COLO829 (cell line): ENCODE results near the gene AKAP3.

Experiments
- DNase-seq: peaks from one replicate; pipeline ENCODE4 v3.0.0; 2012; ENCODE audit warnings: low spot score

AKAP3 gene

DNA sequence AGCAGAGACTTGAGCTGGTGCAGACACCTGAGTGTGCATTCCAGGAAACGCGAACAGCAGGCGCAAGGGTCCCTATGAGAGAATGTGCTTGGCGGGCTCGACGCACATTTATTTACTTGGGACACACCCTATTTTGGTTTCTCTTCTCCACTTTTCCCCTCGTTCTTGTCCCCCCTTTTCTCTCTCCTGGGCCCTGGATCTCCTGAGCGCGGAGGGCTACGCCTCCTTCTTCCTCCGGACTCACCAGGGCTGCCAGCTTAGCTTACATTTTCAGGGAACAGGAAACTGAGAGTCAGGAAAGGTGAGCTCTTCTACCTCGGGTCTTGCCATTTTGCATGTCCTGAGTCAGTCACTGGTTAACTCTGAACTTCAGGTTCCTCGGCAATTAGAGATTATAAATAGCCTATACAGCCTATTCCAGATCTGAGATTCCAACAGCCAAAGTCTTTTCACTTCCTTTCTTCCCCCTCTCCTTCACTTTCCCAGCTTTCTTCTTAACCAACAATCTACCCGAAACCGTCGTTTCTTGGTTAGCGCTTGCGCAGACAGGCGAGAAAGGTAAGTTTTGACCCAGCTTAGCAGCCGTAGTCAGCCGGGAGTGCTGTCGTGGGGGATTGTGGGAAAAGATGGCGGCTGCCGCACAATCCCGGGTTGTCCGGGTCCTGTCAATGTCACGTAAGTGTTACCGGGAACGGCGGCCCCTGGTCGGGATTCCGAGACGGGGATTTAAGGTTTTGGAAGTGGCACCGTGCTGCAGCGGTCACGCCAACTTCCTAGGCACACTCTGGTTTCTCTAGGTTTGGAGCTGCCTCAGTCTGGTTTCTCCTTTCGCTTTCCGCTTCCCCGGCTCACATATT lies at the start of gene AKAP3, which contains the start of gene NDUFA9:
TSS of gene AKAP3 (minus strand) at position 551 of the 857 bp plus-strand sequence. CDS start 10,855 bp downstream, outside the sequence.
TSS of gene NDUFA9 (plus strand) at position 614 of the 857 bp plus-strand sequence. CDS start at position 627, 13 bp downstream.
- DNase-seq = peak; percentile 79

- no peak for DNase-seq
Measured at GRCh38 chr12:4690760-4691159, 41.9 kb upstream of the AKAP3 start.

DNA sequence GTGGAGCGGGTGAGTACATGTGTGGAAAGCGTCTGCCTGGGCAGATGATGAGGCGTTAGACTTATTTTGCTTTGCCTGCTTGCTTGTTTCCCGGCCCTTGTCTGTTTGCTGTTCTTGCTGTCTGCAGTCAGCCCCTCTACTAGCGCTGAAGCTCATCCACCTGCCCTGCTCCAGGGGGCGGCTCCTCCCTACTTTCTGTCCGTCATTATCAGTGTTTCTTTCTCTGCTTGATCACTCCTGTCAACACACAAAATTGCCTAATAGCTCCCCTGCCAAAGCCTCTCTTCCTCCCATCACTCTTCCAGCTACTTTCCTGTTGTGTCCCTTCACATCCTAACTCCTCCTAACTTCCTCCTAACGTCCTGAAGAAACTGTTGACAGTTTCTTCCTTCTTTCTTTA lies 36.5 kb upstream of the AKAP3 start:
- DNase-seq = no peak

DNA sequence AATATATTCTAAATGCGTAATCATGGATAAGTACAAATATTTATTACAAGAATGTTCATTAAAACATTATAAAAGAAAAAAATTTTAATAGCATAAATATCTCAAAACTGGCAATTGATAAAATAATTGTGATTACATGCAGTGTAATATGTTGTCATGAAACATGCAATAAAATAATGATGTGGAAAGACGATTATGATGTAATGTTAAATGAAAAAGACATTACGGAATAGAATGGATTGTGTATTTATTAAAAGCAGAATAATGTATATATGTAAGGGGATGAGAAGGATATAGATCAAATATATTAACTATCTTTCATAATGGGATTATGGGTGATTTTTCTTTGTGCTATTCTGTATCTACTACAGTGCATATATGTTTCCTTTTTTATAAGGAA lies 32.9 kb upstream of the AKAP3 start:
- no peak for DNase-seq

DNA sequence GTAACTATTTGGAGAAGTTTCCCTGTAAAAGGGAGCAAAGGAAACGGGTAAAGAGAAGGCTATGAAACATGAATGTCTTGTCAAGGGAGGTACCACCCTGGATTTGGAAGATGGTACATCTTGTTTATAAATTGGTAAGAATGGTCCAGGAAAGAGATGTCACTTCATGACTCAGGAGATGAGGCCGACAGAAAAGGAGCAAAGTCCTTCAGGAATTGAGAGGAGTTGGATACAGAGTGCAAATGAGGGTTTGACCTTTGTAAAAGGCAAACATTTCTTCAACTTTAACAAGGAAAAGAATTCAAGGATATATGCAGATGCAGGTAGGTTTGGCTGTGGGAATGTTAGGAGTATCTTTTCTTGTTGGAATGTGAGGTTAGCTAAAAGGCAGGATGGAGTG lies 30.9 kb upstream of the AKAP3 start:
- DNase-seq = no peak

- no peak for DNase-seq
Measured at GRCh38 chr12:4665236-4665635, 16.4 kb upstream of the AKAP3 start.

GRCh38 chr12:4663971-4664505 lies 15.2 kb upstream of the AKAP3 start:
- DNase-seq = no peak

DNA sequence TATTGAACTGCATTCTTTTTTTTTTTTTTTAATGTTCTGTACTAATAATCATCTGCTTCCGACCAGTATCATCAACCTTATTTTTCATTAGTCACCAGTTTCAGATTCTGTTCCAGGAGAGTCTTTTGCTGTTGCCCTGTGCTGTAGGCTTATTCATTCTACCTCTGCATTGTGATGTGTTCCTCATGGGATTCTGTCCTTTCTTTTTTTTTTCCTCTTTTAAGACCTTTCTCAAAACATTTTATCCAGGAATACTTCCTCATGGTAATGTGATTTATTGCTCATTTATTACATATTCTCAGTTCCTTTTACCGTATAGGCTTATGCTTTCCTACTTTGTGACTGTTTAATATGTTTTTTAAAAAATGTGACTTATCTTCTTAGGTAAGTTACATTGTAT lies 4.8 kb upstream of the AKAP3 start:
- no peak for DNase-seq

- no peak for DNase-seq
Measured at GRCh38 chr12:4653257-4653656, 4.4 kb upstream of the AKAP3 start.

DNA sequence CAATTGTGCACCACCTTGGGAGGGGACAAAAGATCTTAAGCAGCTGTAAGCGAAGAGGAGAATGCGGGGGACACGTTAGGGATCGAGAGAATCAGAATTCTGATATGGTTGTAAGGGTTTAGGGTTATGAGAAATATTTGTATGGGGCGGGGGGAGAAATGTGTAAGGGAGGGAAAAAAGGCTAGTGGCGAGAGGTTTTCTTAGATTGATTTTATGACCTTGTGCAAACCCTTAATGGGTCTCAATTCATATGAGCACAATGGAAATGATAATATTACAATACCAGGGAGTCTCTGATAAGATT lies 459 bp upstream of the AKAP3 start:
- no peak for DNase-seq

DNA sequence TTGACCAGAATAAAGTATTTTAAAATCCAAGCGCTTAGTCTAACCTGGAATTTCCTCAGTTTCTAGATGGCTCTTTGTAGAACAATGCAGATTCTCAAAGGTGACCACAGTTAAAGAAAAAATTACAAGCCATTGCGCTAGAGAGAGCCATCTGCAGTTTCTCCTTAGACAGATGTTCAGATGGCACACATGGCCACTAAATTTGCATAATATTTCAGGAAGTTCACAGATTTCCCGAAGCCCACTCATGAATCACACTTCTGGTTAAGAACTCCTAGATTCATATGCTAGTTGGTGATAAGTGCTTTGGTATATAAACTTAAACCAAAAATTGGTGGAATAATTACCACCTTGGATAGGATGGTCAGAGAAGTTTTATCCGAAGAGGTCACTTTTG lies 749 bp downstream of the AKAP3 start:
- no peak for DNase-seq

- DNase-seq = no peak
Measured at GRCh38 chr12:4645023-4645422, 3.8 kb downstream of the AKAP3 start.

- DNase-seq = no peak
Measured at GRCh38 chr12:4643747-4644146, 5.1 kb downstream of the AKAP3 start.

GRCh38 chr12:4630262-4630661 lies 18.6 kb downstream of the AKAP3 start:
- no peak for DNase-seq

DNA sequence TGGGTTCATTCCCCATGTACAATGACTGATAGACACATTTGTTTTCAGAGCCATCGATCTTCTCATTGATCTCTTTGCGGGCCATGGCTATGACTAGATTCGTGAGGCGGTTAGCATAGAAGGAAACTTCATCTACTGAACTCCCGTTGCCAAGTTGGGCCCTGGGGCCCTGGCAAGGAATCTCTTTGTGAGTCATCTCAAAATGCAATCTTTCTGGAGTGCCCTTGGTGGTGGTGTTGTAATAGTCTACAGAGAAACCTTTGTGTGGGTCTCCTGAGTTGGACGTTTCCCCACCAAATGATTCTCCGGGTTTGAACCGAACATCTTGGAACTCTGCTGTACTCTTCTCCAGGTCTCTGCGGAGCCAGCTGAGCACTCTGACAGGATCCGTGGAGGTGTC lies 20.4 kb downstream of the AKAP3 start:
- peak; percentile 71 for DNase-seq

DNA sequence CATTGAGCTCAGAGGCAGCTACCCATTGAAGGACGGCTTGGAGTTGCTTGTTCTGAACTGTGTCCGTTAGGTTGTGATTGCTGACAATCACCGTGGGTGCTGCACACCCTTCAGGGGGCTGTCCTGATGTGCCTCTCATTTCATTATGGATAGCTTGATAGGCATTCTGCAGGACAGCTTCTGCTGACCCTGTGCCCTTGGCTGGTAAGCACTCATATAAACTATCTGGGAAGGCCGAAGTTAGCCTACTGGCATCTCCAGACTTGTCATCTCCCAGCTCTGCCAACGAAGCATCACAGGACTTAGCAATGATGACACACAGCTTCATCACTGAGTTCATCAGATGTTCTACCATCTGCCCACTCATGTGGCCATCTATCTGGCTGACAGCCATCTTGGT lies 22.3 kb downstream of the AKAP3 start:
- no peak for DNase-seq

- no peak for DNase-seq
Measured at GRCh38 chr12:4621511-4621910, 27.3 kb downstream of the AKAP3 start.

DNA sequence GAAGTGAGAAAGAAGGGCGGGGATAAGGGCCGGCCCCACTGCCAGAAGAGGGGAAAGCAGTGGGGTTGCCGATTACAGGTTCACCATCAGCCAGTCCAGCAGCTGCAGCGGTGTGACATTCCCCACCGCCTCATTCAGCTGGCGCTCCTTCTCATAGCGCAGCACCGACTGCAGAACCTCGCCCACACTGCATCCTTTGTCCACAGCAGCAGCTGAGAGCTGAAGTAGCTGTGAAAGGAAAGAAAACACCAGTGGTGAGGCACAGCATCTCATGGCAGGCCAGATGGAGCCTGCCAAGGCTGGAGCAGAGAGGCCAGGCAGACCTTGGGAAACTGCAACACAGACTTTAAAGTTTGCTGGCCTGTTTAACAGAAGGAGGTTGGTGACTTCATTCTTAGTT lies 33.2 kb downstream of the AKAP3 start:
- no peak for DNase-seq

DNA sequence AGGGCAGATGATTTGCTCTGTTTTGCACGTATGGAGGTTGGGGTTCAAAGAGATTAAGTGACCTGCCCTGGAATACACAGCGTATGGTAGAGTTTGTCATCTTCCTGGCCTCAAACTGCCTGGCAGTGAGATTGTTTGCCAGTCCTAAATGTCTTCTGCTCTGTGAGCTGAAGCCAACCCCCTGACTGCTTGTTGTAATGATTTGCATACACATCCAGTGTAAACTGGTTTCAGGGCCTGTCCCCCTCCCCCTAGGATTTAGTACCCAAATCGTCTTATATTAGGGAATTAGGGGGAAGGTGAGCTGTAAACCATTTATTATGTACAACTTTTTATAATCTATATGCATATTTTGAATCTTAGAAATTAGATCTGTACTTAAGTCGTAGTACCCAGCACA lies 38.4 kb downstream of the AKAP3 start:
- no peak for DNase-seq

DNA sequence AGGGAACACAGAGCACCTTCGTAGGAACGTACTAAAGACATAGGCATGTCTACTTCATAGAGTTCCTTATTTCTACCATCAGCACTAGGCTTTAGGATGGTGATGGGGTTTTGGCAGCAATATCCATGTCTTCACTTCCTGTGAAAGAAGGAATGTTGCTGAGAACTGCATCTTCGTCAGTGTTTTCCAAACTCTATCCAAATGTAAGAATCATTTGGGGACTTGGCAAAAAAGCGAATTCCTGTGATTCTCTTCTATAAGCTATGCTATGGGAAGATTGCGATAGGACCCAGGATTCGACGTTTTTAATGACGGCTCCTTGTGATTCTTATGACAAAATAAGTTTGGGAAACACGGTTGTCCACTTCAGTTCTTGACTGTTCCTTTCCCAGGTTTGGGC lies 39.8 kb downstream of the AKAP3 start:
- DNase-seq = no peak

DNA sequence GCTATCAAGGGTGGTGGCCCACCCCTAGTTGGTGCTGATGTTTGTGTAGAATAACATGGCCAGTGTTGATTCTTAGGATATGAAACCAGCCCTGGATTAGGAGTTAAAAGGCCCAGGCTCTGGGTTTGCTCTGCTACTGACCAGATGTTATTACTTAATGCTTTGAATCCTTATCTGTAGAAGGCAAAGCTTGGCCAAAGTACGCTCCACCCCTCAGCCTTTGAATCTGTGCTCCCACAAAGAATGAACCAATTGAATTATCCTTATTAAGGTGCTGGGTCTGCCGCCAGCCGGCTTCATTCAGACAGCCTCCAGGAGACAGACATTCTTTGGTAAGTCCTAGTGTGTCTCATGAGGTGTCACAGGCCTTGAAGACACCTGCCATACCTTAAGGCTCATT lies 41.8 kb downstream of the AKAP3 start:
- no peak for DNase-seq

DNA sequence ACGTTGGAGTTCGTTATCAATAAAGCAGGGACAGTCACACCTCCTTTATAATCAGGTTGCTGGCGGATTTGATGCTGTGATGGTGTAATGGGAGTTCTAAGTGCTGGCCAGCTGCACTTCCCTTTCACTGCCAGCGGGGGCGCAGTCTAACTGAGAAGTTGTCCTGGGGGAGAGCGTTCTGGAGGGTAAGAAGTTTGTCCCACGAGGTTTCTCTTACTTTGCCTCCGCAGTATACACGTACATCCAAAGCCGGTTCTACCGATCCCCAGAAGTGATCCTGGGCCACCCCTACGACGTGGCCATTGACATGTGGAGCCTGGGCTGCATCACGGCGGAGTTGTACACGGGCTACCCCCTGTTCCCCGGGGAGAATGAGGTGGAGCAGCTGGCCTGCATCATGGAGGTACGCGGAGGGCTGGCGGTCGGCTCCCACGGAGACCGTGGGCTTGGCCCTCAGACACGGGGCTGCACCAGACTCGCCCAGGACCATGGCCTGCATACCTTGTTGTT lies 44.1 kb downstream of the AKAP3 start:
- peak; percentile 73 for DNase-seq

DNA sequence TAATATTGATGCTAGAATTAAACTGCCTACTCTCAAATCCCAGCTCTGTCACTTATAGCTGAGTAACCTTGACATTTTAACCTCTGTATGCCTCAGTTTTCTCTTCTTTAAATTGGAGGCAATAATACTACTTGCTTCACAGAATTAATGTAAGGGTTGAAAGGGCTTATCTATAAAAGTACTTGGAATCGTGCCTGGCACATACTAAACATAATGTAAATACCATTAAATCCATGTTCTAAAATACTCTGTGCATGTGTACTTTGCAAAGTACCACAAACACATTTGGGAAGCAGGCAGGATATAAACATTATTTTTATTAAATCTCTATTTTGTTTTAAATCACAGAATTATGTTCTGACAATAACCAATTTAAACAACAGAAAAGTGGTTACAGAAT lies 44.9 kb downstream of the AKAP3 start:
- DNase-seq = no peak

GRCh38 chr12:4603421-4603820 lies 45.4 kb downstream of the AKAP3 start:
- DNase-seq = no peak
